ENCODE measurements around the gene DNM3.
"Not testable (repeated sequence)": the region's sequence is repeated elsewhere in the genome, so short reads cannot be mapped to it uniquely, and the experiment has no call there.

Gene DNM3

DNA sequence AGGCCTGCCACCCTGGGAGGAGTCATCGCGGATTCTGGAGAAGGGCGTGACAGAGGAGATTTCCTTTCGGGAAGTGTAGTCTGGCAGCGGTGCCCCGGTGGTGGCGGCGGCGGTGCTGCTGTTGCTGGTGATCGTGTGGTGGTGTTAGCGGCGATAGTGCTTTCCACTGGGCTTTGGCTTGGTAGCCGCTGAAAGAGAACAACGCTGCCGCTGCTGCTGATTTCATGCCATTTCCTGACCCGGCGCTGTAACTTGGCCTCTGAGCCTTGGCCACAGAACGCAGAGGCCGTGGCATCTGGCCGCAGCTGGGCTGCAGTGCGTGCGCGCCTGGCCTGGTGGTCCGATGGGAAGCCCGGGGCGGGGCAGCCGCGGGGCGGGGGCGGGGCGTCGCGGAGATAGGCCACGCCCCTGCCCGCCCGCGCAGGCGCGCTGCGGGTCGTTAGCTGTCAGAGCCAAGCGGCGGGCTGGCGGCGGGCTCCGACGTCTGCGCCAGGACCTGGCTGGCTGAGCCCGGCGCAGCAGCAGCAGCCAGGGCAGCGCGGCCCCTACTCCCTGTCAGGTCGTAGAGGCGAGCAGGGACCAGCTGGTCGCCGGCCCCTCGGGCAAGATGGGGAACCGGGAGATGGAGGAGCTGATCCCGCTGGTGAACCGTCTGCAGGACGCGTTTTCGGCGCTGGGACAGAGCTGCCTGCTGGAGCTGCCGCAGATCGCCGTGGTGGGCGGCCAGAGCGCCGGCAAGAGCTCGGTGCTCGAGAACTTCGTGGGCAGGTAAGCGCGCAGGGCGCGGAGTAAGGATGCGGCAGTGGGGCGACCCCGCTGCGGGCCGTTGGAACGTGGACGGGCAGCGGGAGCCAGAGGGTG is at the start of gene DNM3:
Gene DNM3, plus strand, starts transcription at position 449 of the 861 bp plus-strand sequence. Its CDS starts 159 bp downstream, at position 608.
- no peak for DNase-seq

DNA sequence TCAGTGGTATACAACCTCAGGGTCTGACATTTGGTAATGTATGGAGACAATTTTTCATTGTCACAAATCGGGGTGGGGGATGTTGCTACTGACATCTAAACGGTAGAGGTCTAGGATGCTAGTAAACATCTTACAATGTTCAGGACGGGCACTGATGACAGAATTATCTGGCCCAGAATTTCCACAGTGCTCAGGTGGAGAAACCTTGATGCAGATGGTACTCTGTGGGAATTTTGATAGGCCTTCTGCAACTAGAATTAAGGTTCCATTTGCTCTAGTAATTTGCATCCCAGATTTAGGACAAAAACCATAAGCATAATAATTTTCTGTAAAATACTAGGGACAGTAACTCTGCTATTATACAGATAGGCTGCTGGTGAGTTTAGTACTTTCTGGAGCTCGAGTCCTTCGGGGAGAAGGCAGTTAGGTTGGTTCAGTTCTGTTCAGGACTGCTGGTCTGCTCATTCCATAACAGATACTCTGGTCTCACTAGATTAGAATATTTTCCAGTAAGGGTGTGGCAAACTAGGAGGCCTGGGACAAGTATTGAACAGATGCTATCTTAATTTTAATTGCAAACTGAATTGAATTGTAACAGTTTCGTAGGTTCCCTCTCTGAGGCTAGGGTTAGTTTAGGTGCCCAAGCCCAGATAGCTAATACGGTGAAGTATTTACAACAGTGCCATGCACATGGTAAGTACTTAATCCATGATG is 48.5 kb upstream of the DNM3 start:
- no peak for DNase-seq

DNA sequence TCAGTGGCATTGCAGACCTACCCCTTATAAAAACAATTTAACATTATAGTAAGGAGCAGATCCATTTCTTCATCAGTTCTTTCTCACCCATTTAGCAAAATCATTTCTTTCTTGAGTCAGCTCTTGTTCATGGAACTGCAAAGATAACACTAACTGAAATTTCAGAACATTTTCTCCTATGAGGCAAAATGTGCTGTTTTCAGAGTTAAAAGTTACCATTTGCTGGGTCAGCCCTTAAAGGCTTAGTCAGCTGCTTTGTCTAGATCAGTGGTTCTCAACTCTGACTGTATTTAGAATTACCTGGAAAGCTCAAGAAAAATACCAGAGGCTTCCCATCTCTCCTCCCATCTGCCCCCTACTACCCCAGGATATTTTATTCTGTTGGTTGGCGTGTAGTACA is 47.7 kb upstream of the DNM3 start:
- no peak for DNase-seq

DNA sequence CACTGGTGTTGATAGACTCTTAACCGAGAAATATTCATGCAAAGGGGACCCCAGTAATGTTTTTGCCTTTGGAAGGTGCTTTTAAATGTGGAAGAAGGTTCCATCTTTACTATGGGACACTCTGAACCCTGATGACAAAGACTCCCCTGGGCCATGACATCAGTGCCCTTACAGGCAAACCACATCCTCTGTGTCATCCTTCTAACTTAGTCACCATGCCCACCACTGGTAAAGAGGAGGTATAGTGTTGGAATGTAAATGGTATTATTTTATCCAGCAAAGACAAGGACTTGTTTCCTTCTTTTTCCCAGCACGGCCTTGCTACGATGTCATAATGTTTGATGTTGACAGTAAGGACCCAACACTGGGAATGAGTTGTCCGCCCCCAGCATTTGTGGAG is 47.2 kb upstream of the DNM3 start:
- no peak for DNase-seq

DNA sequence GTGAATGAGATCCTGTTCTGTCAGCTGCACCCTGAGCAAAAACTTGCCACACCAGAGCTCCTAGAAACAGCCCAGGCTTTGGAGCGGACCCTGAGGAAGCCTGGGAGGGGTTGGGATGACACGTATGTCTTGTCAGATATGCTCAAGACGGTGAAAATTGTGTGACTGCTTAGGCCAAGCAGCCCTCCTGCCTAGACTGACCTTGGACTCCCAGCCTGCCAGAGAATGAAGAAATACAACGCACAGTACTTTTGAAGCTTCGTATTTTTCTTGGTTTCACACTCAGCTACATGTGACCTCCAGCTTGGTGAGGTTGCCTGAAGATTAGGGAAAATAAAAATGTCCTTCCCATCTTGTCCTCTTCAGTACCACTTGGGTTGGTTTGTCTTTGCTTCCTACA is 44.7 kb upstream of the DNM3 start:
- DNase-seq, result no peak

DNA sequence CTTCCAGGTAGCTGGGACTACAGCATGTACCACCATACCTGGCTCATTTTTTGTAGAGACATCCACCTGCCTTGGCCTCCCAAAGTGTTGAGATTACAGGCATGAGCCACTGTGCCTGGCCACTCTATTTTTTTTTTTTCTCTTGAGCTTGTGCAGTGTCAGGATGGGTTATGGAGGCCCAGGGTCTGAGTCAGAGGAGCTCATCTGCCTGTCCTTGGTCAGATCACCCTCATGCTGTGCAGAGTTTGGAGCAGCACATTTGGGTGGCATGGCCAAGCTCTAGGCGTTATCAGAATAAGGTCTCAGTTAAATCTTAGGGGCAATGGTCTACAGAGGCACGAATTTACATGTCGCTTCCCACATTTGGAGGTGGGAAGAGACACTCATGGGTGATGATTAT is 43.0 kb upstream of the DNM3 start:
- no peak for DNase-seq

DNA sequence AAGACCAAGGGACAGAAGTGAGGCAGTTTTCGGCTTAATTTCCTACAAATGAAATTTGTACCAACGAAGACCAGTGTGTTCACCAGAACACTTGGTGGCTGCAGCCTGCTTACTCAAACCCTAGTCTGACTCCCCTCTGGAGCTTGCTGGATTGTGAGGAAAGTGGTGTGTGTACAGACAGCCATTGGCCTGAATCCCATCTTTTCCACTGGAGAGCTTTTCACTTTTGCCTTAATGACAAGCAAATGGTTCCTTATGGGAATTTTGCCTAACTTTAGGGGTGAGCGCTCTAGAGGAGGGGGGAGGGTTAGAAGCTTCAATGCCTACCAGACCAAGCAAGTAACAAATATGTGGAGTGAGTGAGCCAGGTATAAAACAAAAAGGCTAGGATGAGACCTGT is 42.5 kb upstream of the DNM3 start:
- DNase-seq, result no peak

DNA sequence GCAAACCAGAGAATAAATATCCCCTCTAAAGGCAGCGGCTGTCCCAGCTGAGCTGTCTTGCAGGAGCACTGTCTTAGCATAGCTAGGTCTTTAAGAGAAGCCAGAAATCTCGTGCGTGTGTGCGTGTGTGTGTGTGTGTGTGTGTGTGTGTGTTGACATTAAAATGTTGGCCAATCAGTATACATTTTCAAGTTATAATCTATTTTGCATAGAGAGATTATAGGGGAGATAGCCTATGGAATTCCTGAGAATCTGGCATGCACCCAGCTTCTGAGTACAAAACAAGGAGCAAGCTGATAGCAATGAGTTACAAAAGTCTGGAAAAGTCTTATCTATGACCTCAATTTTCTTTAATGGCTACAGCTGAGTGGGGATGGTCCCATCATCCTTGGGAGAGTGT is 42.1 kb upstream of the DNM3 start:
- DNase-seq, result no peak

DNA sequence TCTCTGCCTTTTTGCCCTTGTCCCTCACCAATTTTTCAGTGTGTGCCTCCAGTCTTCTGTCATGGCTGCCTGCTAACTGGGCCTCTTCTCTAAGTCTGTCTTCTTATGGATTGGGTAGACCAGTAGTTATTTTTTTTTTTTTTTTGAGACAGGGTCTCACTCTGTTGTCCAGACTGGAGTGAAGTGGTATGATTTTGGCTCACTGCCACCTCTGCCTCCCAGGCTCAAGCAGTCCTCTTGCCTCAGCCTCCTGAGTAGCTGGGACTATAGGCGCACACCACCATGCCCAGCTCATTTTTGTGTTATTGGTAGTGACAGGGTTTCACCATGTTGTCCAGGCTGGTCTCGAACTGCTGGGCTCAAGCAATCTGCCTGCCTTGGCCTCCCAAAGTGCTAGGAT is 41.6 kb upstream of the DNM3 start:
- DNase-seq, result not testable (repeated sequence)

DNA sequence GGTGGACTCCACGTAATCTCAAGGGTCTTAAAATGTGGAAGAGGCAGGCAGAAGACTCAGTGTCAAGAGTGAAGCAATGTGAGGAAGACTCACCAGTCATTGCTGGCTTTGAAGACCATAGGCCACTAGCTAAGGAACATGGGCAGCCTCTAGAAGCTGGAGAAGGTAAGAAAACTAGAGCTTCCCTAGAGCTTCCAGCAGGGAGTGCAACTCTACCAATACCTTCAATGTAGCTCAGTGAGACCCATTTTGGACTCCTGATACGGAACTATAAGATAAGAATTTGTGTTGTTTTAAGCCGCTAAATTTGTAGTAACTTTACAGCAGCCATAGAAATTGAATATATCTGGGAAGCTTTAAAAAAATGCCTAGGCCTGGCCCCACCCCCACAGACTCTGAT is 41.0 kb upstream of the DNM3 start:
- DNase-seq, result no peak

DNA sequence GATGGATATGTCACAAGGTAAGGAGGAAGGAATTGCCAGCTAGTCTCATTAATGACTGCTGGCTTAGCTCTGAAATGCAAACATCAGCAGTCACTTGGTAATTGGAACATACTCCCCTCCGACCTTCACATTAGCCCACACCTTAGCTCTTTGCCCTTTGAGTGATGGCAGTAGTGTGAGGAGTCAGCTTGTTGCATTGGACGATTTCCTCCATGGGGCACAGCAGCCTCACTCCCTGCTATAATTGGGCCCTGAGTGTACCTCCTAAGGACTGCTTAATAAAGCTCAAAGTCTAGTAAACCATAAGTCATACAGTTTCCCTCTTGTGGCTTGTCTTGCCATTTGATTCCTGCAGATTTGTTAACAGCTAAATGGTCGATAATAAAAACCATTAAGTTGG is 40.4 kb upstream of the DNM3 start:
- no peak for DNase-seq

DNA sequence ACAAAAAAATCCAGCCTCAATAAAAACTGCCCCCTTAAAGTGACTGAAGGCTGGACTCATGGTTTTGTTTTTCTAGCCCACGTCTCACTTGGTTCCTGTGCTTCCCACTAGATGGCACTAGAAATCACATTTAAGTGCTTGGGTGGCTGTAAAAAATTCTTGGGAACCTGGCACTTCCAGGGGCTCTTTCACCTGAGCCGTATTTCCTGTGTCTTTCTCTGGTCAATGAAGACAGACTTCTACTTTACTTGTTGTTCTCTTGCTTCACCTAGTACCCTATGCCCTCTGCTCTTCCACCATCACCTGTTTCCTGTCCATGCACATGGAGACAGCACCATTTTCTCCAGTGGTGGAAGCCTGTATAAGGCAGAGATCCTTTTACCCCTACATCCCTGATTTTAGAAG is 39.8 kb upstream of the DNM3 start:
- DNase-seq, result no peak

DNA sequence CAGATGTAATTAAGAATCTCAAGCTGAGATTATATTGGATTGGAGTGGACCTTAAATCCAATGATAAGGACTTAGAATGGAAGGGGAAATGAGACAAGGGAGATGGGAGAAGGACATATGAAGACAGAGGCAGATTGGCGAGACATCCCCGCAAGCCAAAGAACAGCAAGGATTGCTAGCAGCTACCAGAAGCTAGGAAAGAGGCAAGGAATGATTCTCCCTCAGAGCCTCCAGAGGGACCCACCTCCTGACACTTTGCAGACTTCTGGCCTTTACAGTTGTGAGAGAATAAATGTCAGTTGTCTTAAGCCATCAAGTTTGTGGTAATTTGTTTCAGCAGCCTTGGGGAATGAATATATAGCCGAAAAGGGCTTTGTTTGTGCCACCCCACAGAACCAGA is 39.1 kb upstream of the DNM3 start:
- DNase-seq, result no peak

DNA sequence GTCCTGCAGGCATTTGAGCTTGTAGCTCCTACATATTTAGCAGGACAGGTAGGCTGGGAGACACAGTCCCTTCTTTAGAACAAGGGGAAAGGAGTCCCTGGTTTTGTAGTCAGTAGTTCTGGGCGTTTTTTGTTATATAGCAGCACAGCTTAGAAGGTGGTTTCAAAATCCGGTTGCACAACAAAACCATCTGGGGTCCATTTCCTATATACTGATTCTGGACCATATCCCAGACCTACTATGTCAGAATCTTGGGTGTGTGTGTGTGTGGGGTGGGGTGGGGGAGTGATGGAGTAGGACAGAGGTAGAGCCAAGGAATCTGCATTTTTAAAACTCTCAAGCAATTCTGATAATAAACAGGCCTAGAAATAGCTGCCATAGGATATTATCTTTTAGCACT is 38.3 kb upstream of the DNM3 start:
- DNase-seq, result no peak

DNA sequence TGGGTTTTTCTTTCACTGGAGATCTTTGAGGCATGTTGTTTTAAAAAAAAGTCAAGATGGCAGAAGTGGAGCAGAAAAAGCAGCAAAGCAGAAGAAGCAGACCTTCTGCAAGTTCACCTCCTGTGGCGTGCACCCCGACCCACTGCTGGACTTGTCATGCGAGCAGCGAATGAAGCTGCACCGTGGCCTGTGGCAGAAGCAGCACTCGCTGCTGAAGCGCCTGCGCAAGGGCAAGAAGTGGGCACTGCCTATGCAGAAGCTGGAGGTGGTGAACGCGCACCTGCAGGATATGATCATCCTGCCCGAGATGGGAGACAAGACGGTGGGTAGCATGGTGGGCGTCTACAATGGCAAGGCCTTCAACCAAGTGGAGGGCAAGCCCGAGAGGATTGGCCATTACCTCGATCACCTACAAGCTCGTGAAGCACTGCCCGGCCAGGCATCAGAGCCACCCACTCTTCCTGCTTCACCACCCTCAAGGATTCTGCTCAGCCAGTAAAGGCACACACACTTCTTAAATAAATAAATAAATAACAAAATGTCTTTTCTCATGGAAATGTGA is 37.8 kb upstream of the DNM3 start:
- DNase-seq, result no peak

DNA sequence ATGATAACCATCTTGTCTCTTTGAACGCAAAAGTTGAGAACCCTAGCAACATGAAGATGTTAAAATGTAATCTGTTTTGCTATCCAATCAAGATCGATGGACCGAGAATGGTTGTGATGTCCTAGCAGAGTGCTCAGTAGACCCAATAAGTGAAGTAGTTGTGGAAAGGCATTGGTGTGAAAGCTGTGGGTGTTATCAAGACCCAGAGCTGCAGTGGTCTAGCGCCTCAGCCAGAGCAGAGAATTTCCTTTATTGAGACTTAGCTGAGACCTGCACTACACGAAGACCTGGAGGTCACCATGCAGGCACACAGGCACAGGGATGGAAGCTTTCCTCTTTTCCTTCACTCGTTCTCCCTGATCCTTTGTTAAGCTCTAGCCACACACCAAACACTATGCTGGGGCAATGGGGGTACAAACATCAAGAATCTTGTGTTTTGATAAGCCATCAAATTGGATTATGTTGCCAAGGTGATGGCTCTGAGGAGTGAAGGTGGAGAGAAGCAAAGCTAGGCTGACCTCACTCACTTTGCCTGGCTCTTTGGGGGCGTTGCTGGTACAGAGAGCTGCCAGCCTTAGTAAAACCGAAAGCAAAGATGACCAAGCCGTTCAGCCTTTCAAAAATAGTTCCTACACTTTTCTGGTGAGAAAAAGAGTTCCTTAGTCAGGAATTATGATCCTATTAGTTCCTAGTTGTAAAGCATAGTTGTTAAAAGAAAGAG is 35.7 kb upstream of the DNM3 start:
- DNase-seq, result no peak

DNA sequence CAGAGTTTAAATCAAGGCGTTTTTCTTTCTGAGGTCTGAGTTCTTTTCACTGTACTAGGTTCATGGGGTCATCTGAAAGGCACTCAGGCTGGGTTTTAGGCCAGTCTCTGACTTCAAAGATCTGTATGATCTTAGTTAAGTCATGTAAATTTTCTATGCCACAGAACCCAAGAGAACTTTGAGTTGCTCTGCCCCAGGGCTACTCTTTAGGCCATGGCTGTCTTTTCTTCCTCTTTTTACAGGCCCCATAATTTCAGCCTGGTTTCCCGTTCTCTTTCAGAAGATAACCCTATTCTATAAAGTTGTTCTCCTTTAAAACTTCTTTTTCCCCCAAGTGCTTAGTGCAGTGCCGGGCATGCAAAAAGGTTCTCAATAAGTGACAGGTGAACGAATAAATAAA is 33.7 kb upstream of the DNM3 start:
- DNase-seq, result no peak

DNA sequence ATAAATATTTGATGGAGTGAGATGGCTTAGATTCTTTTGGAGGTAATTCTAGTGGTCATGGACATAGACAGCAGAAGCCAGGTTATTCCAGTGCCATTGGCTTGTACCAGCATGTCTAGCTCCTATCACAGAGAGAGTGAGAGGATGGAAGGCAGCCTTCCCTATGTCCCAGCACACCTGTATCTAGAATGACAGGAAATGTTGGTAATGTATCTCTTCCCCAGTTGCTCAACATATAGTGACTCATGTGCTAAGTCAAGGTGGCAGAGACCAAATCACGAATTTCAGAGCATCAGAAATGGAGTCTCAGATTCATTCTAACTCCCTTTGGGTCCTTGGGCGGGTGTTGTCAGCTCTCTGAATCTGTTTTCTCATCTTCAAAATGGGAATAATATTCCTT is 31.5 kb upstream of the DNM3 start:
- no peak for DNase-seq

DNA sequence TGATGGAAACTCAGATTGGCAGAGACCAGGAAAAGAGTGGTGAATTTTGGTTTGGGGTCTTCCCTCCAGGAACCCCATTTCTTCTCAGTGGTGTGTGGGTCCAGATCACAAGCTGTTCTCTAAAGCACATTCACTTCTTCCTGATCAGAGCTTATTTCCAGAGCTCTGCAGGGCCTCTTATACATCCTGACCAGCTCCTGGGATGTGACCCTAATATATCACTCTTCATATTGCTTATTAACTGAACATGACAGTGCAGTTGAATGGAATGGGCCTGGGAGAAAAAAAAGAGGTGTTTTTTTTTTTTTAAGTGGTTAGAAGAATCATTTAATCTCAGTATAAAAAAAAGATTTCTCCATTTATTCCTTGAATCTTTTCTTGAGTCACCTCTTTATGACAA is 29.6 kb upstream of the DNM3 start:
- DNase-seq, result no peak

DNA sequence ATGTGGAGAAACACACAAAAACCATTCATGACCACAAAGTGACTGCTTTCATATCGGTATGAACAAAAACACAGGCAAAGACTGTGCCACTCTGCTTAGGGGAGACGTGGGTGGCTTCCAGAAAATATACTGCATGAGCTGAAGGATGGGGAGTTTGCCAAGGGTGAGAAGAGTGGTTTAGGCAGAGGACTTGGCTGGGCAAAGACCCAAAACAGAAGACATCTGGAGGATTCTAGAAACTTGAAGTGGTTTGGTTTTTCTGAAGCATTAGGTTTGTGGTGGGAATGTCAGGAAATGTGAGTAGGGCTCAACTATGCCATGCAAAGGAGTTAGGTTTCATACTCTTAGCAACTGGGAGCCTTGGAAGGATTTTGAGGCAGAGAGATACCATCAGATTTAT is 26.6 kb upstream of the DNM3 start:
- DNase-seq, result no peak

DNA sequence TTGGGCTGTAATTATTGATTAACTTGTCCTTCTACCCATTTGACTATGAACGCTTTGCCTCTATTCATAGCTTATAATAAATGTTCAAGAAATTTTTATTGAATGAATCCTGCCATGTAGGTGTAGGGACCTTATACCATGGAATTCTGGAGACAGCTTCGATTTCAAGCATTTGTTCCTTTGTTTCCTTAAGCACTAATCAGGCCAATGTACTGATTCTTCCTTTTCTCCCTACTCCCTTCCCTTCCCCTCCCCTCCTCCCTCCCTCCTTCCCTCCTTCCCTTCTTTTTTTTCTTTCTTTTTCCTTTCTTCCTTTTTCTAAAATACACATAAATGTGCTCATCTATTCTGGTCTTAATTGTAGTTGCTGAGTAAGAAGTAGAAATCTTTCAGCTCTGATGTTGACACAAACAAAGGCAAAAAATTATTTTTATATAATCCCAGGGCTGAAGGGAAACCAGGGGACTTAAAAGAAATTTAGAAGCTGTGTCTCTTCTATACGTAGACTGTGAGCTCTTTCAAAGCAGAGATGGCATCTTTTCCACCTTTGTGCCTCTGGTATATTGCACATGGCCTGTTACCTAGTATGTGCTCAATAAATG is 24.9 kb upstream of the DNM3 start:
- no peak for DNase-seq

DNA sequence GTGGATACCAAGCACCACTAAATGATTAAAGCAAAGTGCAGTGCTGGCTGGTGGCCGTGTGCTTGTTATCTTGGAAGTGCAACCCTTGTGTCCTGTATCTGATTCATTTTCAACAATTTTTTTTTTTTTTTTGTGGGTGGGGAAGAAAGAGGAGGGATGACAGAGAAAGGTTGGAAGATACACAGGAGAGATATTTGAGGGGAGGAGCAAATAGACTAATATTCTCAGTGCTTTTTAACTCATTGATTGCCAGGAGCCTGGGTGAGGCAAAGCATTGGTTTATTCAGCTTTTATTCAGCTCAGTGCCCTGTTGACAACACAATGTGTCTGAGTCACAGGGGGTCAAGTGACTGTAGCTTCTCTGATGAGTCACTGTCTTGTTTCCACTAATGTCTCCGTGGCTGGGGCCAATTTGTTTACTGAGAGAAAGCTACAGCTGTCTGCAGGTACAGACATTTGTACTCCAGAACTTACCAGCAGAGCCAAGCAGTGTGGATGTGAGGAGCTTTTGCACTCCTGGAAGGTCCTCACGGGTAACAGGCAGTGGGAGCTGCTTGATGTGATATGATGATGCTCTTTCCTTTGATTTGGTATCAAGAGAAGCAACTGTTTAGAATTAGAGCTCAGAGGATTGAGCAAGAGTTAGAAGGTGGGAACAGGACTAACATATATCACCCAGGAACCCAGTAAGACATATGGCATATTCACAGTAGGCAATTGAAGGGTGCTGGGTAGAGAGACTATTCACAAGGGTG is 23.6 kb upstream of the DNM3 start:
- DNase-seq, result no peak

All from NCI-H1417 treated with DMSO at 0.1 percent for 48 hours (cell line).